Left hindlimb (tissue), 1 donor: ENCODE measurements around the gene CRIP1.

Experiments used
- DNase-seq: peaks from one replicate; pipeline ENCODE4 v3.0.0-alpha.2; 2018

Gene CRIP1

GRCh38 chr14:105482486-105483110 is 4.1 kb upstream of the CRIP1 start:
- DNase-seq, result no peak

- peak; percentile 66 for DNase-seq
Measured at GRCh38 chr14:105483300-105484068, 3.2 kb upstream of the CRIP1 start.

GRCh38 chr14:105484069-105484996 is 2.4 kb upstream of the CRIP1 start:
- peak; percentile 73 for DNase-seq

GRCh38 chr14:105484997-105485393 is 1.7 kb upstream of the CRIP1 start:
- DNase-seq, result peak; percentile 32

GRCh38 chr14:105485739-105486162 is 935 bp upstream of the CRIP1 start:
- DNase-seq, result peak; percentile 54

- DNase-seq, result peak; percentile 70
Measured at GRCh38 chr14:105486974-105487448, 325 bp downstream of the CRIP1 start.

GRCh38 chr14:105487449-105487985 is 831 bp downstream of the CRIP1 start:
- peak; percentile 65 for DNase-seq

- peak; percentile 54 for DNase-seq
Measured at GRCh38 chr14:105487986-105488777, 1.5 kb downstream of the CRIP1 start.

- DNase-seq, result peak; percentile 47
Measured at GRCh38 chr14:105488781-105489541, 2.3 kb downstream of the CRIP1 start.

- peak; percentile 92 for DNase-seq
Measured at GRCh38 chr14:105489542-105490266, 3.0 kb downstream of the CRIP1 start.

- DNase-seq, result no peak
Measured at GRCh38 chr14:105490267-105490571, 3.5 kb downstream of the CRIP1 start.

- peak; percentile 100 for DNase-seq
Measured at GRCh38 chr14:105490572-105491365, 4.1 kb downstream of the CRIP1 start, which contains the start of gene TEDC1. TEDC1 (plus strand) TSS chr14:105491246; CDS start chr14:105491376, 130 bp downstream.

- DNase-seq, result peak; percentile 82
Measured at GRCh38 chr14:105491366-105491973, 4.8 kb downstream of the CRIP1 start.

GRCh38 chr14:105492031-105492970 is 5.6 kb downstream of the CRIP1 start:
- DNase-seq, result peak; percentile 67

GRCh38 chr14:105492971-105493871 is 6.5 kb downstream of the CRIP1 start:
- DNase-seq, result peak; percentile 48

GRCh38 chr14:105493921-105494605 is 7.4 kb downstream of the CRIP1 start:
- DNase-seq, result no peak
